ENCODE data around the gene VOPP1.

GRCh38 chr7:55432506-55432905, 139.8 kb downstream of the VOPP1 start:
- no peak for TF ChIP-seq ESRRA (IDR thresholded peaks at IDR 0.05; ENCODE audit: borderline replicate concordance, low read depth)
- no peak for TF ChIP-seq CHD7 (IDR thresholded peaks at IDR 0.05; ENCODE audit: low read depth, low read length)
- TF ChIP-seq EZH2 (IDR thresholded peaks at IDR 0.05; ENCODE audit: borderline replicate concordance, low read depth, low read length): no peak
- TF ChIP-seq NR2F6 (CRISPR knock-in tag; IDR thresholded peaks at IDR 0.05): no peak
- TF ChIP-seq EGR1 (conservative IDR thresholded peaks at IDR 0.05): no peak
- no peak for TF ChIP-seq POLR2AphosphoS5 (IDR thresholded peaks at IDR 0.05; ENCODE audit: control insufficient read depth, insufficient read depth, low read depth, low read length)
- TF ChIP-seq HNRNPK (IDR thresholded peaks at IDR 0.05; ENCODE audit: low read depth, low read length, poor library complexity, severe bottlenecking): no peak
- TF ChIP-seq, protein P1, sequence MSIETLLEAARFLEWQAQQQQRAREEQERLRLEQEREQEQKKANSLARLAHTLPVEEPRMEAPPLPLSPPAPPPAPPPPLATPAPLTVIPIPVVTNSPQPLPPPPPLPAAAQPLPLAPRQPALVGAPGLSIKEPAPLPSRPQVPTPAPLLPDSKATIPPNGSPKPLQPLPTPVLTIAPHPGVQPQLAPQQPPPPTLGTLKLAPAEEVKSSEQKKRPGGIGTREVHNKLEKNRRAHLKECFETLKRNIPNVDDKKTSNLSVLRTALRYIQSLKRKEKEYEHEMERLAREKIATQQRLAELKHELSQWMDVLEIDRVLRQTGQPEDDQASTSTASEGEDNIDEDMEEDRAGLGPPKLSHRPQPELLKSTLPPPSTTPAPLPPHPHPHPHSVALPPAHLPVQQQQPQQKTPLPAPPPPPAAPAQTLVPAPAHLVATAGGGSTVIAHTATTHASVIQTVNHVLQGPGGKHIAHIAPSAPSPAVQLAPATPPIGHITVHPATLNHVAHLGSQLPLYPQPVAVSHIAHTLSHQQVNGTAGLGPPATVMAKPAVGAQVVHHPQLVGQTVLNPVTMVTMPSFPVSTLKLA (conservative IDR thresholded peaks at IDR 0.05): no peak
- no peak for TF ChIP-seq SMC3 (conservative IDR thresholded peaks at IDR 0.05; ENCODE audit: insufficient read depth, low read depth, low read length)
- TF ChIP-seq TAF1 (IDR thresholded peaks at IDR 0.05; ENCODE audit: control insufficient read depth, extremely low read depth, insufficient read depth, low read length, severe bottlenecking): no peak
- TF ChIP-seq CTCF (IDR thresholded peaks at IDR 0.05 in 2 of 3, conservative IDR thresholded peaks at IDR 0.05 in 1 of 3; ENCODE audit: insufficient read depth in 2 of 3, low read depth in 1 of 3, low read length in 3 of 3): no peak
- no peak for TF ChIP-seq ZNF143 (CRISPR knock-in tag; IDR thresholded peaks at IDR 0.05)
